OCI-LY1 (cell line): Measurements from ENCODE around the gene COQ2.

Source experiments
- H2AFZ ChIP-seq: fragments of 200-600 bp; sonication (generic), shearing (Covaris generic); 2 replicates; pipeline ENCODE4 v1.6.0; 2014; ENCODE audit warnings: antibody characterized with exemption, mild to moderate bottlenecking, low read length
- H3F3A ChIP-seq: fragments of 200-600 bp; sonication (generic), shearing (Covaris generic); 2 replicates; pipeline ENCODE4 v1.6.0; 2014; ENCODE audit warnings: mild to moderate bottlenecking, antibody characterized with exemption, low read length, moderate library complexity; ENCODE audit not compliant: insufficient read depth
- H3K27ac ChIP-seq: fragments of 200-600 bp; sonication (generic); 2 replicates; pipeline ENCODE4 v1.5.1; 2014; ENCODE audit warnings: low read length, mixed run types, mild to moderate bottlenecking, low read depth; ENCODE audit not compliant: poor library complexity, severe bottlenecking
- H3K27me3 ChIP-seq: fragments of 200-600 bp; sonication (generic); 2 replicates; pipeline ENCODE4 v1.6.0; 2014; ENCODE audit warnings: antibody characterized with exemption, mild to moderate bottlenecking, low read length, moderate library complexity; ENCODE audit not compliant: insufficient read depth
- H3K36me3 ChIP-seq: fragments of 200-600 bp; sonication (generic); 2 replicates; pipeline ENCODE4 v1.6.1; 2014; ENCODE audit warnings: mild to moderate bottlenecking, antibody characterized with exemption, low read length, moderate library complexity, mixed read lengths; ENCODE audit not compliant: insufficient read depth
- H3K4me1 ChIP-seq: fragments of 200-600 bp; sonication (generic); 2 replicates; pipeline ENCODE4 v1.5.1; 2014; ENCODE audit warnings: mild to moderate bottlenecking, low read length, moderate library complexity; ENCODE audit not compliant: insufficient read depth, severe bottlenecking
- H3K4me2 ChIP-seq: fragments of 200-600 bp; sonication (generic), shearing (Covaris generic); 2 replicates; pipeline ENCODE4 v1.6.1; 2014; ENCODE audit warnings: low read length
- H3K4me3 ChIP-seq: fragments of 200-600 bp; sonication (generic); 2 replicates; pipeline ENCODE4 v1.5.1; 2014; ENCODE audit warnings: low read length, low read depth, mild to moderate bottlenecking, mixed read lengths; ENCODE audit not compliant: poor library complexity, severe bottlenecking
- H3K79me2 ChIP-seq: fragments of 200-600 bp; shearing (Covaris generic); 2 replicates; pipeline ENCODE4 v1.6.1; 2016; ENCODE audit warnings: mixed run types, low read length, mixed read lengths; ENCODE audit not compliant: insufficient read depth
- H3K9ac ChIP-seq: fragments of 200-600 bp; sonication (generic), shearing (Covaris generic); 2 replicates; pipeline ENCODE4 v1.6.1; 2014; ENCODE audit warnings: mild to moderate bottlenecking, low read length, mixed read lengths
- H3K9me2 ChIP-seq: fragments of 200-600 bp; sonication (generic), shearing (Covaris generic); 2 replicates; pipeline ENCODE4 v1.6.1; 2014; ENCODE audit warnings: low read depth, mild to moderate bottlenecking, low read length, mixed read lengths
- H3K9me3 ChIP-seq: fragments of 200-600 bp; shearing (Covaris generic); 2 replicates; pipeline ENCODE4 v1.6.1; 2014; ENCODE audit warnings: low read length, mixed read lengths
- H4K20me1 ChIP-seq: fragments of 200-600 bp; sonication (generic), shearing (Covaris generic); 2 replicates; pipeline ENCODE4 v1.6.0; 2016; ENCODE audit warnings: mild to moderate bottlenecking, low read length; ENCODE audit not compliant: insufficient read depth
- CTCF ChIP-seq: fragments of 200-600 bp; sonication (generic), shearing (Covaris generic); IDR thresholded peaks from 2 replicates; pipeline ENCODE4 v1.5.1; 2017; ENCODE audit warnings: mild to moderate bottlenecking, antibody characterized with exemption, low read length, moderate library complexity, mixed read lengths
- EZH2 ChIP-seq: fragments of 200-600 bp; sonication (generic), shearing (Covaris generic); IDR thresholded peaks from 2 replicates; pipeline ENCODE4 v1.8.0; 2017; ENCODE audit warnings: borderline replicate concordance, mixed run types, mild to moderate bottlenecking, antibody characterized with exemption, low read length, moderate library complexity, mixed read lengths

The COQ2 gene

GRCh38 chr4:83284193-83285054, at the start of gene COQ2:
Gene COQ2 (minus strand): TSS chr4:83284798. CDS start chr4:83284764, 34 bp downstream.
- Histone ChIP-seq H3K4me1 (peaks cover 32% of the 10 kb centered on the region), H3K27ac (peak within 1 kb of the TSS; percentile 30)

GRCh38 chr4:83331956-83332355, 47.4 kb upstream of the COQ2 start:
- H3K4me3 ChIP-seq, result no peak overlapping the region
- no peak overlapping the region for H2AFZ ChIP-seq
- H3K27ac ChIP-seq, result no peak overlapping the region
- no peaks in the 10 kb centered on the region for H3F3A ChIP-seq
- H3K4me2 ChIP-seq, result no peak overlapping the region
- H3K79me2 ChIP-seq, result no peaks in the 10 kb centered on the region
- no peaks in the 10 kb centered on the region for H3K36me3 ChIP-seq
- H3K27me3 ChIP-seq, result no peaks in the 10 kb centered on the region
- TF ChIP-seq EZH2, result no peak
- TF ChIP-seq CTCF, result no peak
- no peak overlapping the region for H3K9ac ChIP-seq
- peaks cover 12% of the 10 kb centered on the region for H3K4me1 ChIP-seq
- no peaks in the 10 kb centered on the region for H4K20me1 ChIP-seq
- no peaks in the 10 kb centered on the region for H3K9me2 ChIP-seq
- no peaks in the 10 kb centered on the region for H3K9me3 ChIP-seq

More at GRCh38 chr4:83284193-83285054, at the start of gene COQ2:
- TF ChIP-seq EZH2 (no peak), CTCF (peak; percentile 15; the same call in 1 of the 2 replicates)
- Histone ChIP-seq H3K9me2 (no peaks in the 10 kb centered on the region), H3K9ac (peak within 1 kb of the TSS; percentile 71), H3K79me2 (0 out of 2 replicates have a peak, but pooled peaks cover 5% of the 10 kb centered on the region), H3K4me3 (peak within 1 kb of the TSS; percentile 75), H3K9me3 (no peaks in the 10 kb centered on the region), H4K20me1 (no peaks in the 10 kb centered on the region), H3K27me3 (no peaks in the 10 kb centered on the region), H3K4me2 (peak within 1 kb of the TSS; percentile 89), H3F3A (no peaks in the 10 kb centered on the region), H2AFZ (peak within 1 kb of the TSS; percentile 99), H3K36me3 (no peaks in the 10 kb centered on the region)

- H3K79me2 ChIP-seq, result no peaks in the 10 kb centered on the region
- no peak overlapping the region for H3K4me2 ChIP-seq
- H3K4me3 ChIP-seq, result no peak overlapping the region
- H4K20me1 ChIP-seq, result no peaks in the 10 kb centered on the region
- no peak for TF ChIP-seq CTCF
- H3K27ac ChIP-seq, result no peak overlapping the region
- no peaks in the 10 kb centered on the region for H3F3A ChIP-seq
- H3K36me3 ChIP-seq, result no peaks in the 10 kb centered on the region
- H3K9ac ChIP-seq, result no peak overlapping the region
- peaks cover 7% of the 10 kb centered on the region for H3K4me1 ChIP-seq
- H3K27me3 ChIP-seq, result 0 out of 2 replicates have a peak, but pooled peaks cover 3% of the 10 kb centered on the region
- no peaks in the 10 kb centered on the region for H3K9me2 ChIP-seq
- H3K9me3 ChIP-seq, result no peaks in the 10 kb centered on the region
- no peak overlapping the region for H2AFZ ChIP-seq
Observed at GRCh38 chr4:83329521-83330110, 45.0 kb upstream of the COQ2 start.
